Measurements from ENCODE around the gene ZNHIT2. TPM values are rescaled to one million over a fixed set of nuclear protein-coding genes. Genes with fewer than 3 reads are reported as not detected.

Gene ZNHIT2
- total RNA-seq, 1 experiment from 2014 or later, result 48.2 TPM

GRCh38 chr11:65109231-65110198 lies 8.0 kb downstream of the ZNHIT2 start:
- POLR2A ChIA-PET (ENCODE audit: unreplicated experiment), result no interaction called here
- Histone ChIP-seq H3K36me3 (ENCODE audit: low read depth, low read length) (no peaks in the 10 kb centered on the region), H3K27ac (ENCODE audit: low read length) (no peak overlapping the region), H3K4me3 (ENCODE audit: low read length) (no peak overlapping the region), H2AFZ (ENCODE audit: low read length) (no peak overlapping the region), H3F3A (ENCODE audit: low read length, unreplicated experiment) (no peaks in the 10 kb centered on the region), H3K27me3 (ENCODE audit: low read length) (no peaks in the 10 kb centered on the region), H3K4me1 (ENCODE audit: insufficient read depth, low read length) (peaks cover 9% of the 10 kb centered on the region), H3K4me2 (ENCODE audit: low read length) (no peak overlapping the region), H3K9me3 (ENCODE audit: low read length) (no peaks in the 10 kb centered on the region), H4K20me1 (ENCODE audit: low read length) (no peaks in the 10 kb centered on the region), H3K9me2 (replicated peaks; ENCODE audit: low read length) (no peaks in the 10 kb centered on the region), H3K9ac (ENCODE audit: low read length) (no peak overlapping the region), H3K79me2 (ENCODE audit: low read length) (peaks cover 10% of the 10 kb centered on the region)
- CTCF ChIA-PET, result interaction anchor here (0.6 to 1.3 kb wide), 3 partner anchors 10 to 224 kb away, joined by 3 read pairs; partner anchors contain the start of genes DPF2, FAU and MRPL49
- no TSS peak for BruUV-seq (replicated peaks)
- intact Hi-C loops (cut with micrococcal nuclease), result no loop called here
- DNase-seq (no peak), ATAC-seq (no peak)
- TF ChIP-seq EZH2 (IDR thresholded peaks at IDR 0.05; ENCODE audit: low read length, unreplicated experiment) (no peak), EZH2phosphoT487 (IDR thresholded peaks at IDR 0.05; ENCODE audit: borderline replicate concordance, low read length) (no peak)
- TF ChIP-seq, protein P1, sequence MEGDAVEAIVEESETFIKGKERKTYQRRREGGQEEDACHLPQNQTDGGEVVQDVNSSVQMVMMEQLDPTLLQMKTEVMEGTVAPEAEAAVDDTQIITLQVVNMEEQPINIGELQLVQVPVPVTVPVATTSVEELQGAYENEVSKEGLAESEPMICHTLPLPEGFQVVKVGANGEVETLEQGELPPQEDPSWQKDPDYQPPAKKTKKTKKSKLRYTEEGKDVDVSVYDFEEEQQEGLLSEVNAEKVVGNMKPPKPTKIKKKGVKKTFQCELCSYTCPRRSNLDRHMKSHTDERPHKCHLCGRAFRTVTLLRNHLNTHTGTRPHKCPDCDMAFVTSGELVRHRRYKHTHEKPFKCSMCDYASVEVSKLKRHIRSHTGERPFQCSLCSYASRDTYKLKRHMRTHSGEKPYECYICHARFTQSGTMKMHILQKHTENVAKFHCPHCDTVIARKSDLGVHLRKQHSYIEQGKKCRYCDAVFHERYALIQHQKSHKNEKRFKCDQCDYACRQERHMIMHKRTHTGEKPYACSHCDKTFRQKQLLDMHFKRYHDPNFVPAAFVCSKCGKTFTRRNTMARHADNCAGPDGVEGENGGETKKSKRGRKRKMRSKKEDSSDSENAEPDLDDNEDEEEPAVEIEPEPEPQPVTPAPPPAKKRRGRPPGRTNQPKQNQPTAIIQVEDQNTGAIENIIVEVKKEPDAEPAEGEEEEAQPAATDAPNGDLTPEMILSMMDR (conservative IDR thresholded peaks at IDR 0.05; ENCODE audit: low read depth, low read length), result no peak

DNA sequence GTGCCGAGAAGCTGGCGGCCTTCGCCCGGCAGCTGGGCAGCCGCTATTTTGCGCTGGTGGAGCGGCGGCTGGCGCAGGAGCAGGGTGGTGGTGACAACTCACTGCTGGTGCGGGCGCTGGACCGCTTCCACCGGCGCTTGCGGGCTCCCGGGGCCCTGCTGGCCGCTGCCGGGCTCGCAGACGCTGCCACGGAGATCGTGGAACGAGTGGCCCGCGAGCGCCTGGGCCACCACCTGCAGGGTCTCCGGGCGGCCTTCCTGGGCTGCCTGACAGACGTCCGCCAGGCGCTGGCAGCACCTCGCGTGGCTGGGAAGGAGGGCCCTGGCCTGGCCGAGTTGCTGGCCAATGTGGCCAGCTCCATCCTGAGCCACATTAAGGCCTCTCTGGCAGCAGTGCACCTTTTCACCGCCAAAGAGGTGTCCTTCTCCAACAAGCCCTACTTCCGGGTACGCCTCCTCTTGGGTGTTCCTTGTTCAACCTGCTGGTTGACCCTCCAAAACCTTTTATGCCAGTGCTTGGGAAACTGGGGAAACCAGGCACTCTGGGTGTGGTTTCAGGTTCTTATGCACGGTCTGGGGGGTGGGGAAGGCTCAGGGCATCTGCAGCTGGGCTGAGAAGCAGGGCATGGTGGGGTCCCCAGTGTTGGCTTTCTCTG lies 8.9 kb downstream of the ZNHIT2 start:
- H3K9me3 ChIP-seq (ENCODE audit: low read length), result no peaks in the 10 kb centered on the region
- POLR2A ChIA-PET (ENCODE audit: unreplicated experiment), result no interaction called here
- no peaks in the 10 kb centered on the region for H3K9me2 ChIP-seq (replicated peaks; ENCODE audit: low read length)
- CTCF ChIA-PET, result interaction anchor here (0.6 kb wide), 1 partner anchor 11 kb away, joined by 3 read pairs; no protein-coding TSS in a partner anchor
- no peak for TF ChIP-seq EZH2phosphoT487 (IDR thresholded peaks at IDR 0.05; ENCODE audit: borderline replicate concordance, low read length)
- TF ChIP-seq, protein P1 (conservative IDR thresholded peaks at IDR 0.05; ENCODE audit: low read depth, low read length), result no peak
- TF ChIP-seq EZH2 (IDR thresholded peaks at IDR 0.05; ENCODE audit: low read length, unreplicated experiment), result no peak
- DNase-seq (no peak), ATAC-seq (no peak)
- no peak overlapping the region for H3K4me3 ChIP-seq (ENCODE audit: low read length)
- H3K27ac ChIP-seq (ENCODE audit: low read length), result no peak overlapping the region
- no peak overlapping the region for H2AFZ ChIP-seq (ENCODE audit: low read length)
- H3K4me1 ChIP-seq (ENCODE audit: insufficient read depth, low read length), result peaks cover 9% of the 10 kb centered on the region
- intact Hi-C loops (cut with micrococcal nuclease), result no loop called here
- peaks cover 20% of the 10 kb centered on the region for H3K79me2 ChIP-seq (ENCODE audit: low read length)
- BruUV-seq (replicated peaks), result no TSS peak
- H3K4me2 ChIP-seq (ENCODE audit: low read length), result no peak overlapping the region
- H3F3A ChIP-seq (ENCODE audit: low read length, unreplicated experiment), result no peaks in the 10 kb centered on the region
- no peaks in the 10 kb centered on the region for H3K36me3 ChIP-seq (ENCODE audit: low read depth, low read length)
- no peaks in the 10 kb centered on the region for H3K27me3 ChIP-seq (ENCODE audit: low read length)
- H3K9ac ChIP-seq (ENCODE audit: low read length), result no peak overlapping the region
- H4K20me1 ChIP-seq (ENCODE audit: low read length), result no peaks in the 10 kb centered on the region
